Activated CD8-positive, alpha-beta memory T cell treated with anti-CD3 and anti-CD28 coated beads for 1 hour (primary cell): ENCODE measurements around the gene LMOD1.
"Not testable (repeated sequence)": the region's sequence is repeated elsewhere in the genome, so short reads cannot be mapped to it uniquely, and the experiment has no call there.

Experiments used
- DNase-seq, 2 donors: peaks; one replicate each; pipeline ENCODE4 v3.0.0-alpha.2; 2020; ENCODE audit warnings: low read depth in 1 of 2; ENCODE audit errors: extremely low read depth in 1 of 2

The LMOD1 gene

DNA sequence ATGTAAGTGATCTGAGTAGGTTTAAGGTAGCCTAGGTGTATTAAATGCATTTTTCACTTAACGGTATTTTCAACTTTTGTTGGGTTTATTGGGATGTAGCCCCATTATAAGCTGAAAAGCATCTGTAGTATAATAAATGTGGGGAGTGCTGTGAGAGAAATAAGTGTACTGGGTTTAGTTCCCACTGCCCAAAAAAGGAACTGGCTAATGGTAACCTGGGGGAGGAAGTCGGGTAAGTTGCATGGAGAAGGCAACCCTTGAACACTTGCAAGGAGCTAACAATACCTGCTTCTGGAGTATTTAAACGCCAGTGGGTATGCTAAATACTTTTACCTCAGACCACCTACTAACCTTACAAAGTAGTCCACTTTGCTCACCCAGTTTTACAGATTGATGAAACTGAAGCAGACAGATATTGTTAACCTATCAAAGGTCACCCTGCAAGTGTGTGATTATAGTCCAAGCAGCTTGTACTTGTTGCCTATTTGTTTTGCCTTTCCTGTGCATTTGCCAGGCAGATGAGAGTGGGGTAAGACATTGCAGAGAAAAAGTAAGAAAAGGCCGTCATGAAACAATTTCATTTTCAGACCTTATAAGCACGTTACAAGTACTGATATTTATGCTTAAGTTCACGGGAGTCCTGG lies 65.3 kb downstream of the LMOD1 start:
- DNase-seq, result no peak

DNA sequence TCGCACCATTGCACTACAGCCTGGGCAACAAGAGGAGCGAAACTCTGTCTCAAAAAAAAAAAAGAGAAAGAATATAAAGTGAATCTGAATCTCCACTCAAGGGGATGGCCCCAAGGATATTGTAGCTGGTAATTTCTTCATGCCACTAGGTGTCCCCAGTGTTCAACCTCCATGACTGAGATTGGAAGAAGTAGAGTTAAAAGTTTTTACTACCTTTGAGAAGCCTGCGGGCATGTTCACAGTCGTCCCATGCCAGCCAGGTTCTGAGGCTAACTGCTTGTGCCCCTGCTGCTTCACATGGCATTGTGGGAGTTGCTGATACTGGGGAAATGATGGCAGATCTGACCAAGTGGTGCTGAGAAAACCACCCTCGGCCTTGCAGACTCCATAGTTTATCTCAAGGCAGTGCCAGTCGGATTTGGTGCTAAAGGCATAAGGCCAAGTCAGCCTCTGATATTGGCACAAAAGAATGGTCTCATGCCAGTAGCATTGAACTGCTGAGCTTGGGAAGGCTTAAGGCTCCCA lies 68.4 kb downstream of the LMOD1 start:
- DNase-seq, result no peak

DNA sequence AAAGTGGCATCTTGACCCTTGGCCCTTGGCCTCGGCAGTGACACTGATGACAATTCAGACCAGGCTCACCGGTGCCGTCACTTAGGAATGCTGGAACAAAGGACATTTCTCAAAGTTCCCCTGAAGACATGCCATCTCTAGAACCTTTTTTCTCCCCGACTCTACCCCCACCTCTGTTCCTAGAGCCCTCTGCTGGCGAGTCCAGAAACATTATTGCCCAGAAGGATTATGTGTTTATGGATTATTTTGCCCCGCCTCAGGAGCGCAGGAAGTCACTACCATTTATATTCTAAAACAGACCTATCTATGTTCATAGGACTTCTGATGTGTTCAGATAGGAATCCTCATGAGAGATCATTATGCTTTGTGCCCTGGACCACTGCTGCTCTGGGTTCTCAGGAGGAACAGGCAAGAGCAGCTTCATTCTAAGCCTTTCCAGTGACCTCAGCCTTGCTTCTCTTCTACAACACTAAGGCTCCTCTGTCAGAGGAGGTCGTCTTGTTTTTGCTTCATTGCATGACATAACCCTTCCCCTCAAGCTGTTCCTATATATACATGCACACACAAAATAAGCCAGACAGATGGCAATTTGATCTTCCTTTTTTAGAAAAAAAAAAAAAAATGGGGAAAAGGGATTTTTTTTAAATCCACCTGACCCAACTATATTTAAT lies 70.1 kb downstream of the LMOD1 start:
- DNase-seq, result no peak

GRCh38 chr1:201874672-201875071 lies 71.7 kb downstream of the LMOD1 start:
- DNase-seq, result no peak

GRCh38 chr1:201870397-201870796 lies 76.0 kb downstream of the LMOD1 start:
- no peak for DNase-seq

DNA sequence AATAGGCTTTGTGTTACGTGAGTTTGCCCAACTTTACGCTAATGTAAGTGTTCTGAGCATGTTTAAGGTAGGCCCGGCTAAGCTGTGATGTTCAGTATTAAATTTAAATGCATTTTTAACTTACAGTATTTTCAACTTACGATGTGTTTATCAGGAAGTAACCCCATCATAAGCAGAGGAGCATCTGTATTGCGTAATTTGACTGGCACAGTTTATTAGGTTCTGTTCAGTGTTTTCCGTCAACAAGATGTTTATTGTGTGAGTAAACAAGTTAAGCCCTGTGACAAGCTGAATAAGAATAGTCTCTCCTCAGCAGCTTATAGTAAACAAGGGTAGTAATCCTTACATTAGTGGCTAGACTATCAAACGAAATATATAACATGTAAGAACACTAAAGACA lies 84.9 kb downstream of the LMOD1 start:
- DNase-seq, result no peak

DNA sequence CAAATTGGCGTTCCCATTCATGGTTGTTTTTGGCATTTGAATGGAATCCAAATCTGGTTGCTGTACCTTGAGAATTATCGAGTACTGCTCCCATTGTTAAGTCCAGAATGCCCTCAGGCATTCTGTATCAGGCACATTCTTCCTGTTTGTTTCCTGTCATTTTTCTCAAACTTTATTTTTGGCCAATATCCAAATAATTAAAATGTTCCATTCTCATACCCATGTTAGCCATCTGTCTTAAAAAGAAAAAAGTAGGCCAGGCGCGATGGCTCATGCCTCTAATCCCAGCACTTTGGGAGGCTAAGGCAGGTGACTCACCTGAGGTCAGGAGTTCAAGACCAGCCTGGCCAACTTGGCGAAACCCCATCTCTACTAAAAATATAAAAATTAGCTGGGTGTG lies 86.9 kb downstream of the LMOD1 start:
- DNase-seq, result no peak

GRCh38 chr1:201856722-201857121 lies 89.6 kb downstream of the LMOD1 start:
- DNase-seq, result not testable (repeated sequence)

GRCh38 chr1:201851949-201852348 lies 94.4 kb downstream of the LMOD1 start:
- DNase-seq, result no peak

DNA sequence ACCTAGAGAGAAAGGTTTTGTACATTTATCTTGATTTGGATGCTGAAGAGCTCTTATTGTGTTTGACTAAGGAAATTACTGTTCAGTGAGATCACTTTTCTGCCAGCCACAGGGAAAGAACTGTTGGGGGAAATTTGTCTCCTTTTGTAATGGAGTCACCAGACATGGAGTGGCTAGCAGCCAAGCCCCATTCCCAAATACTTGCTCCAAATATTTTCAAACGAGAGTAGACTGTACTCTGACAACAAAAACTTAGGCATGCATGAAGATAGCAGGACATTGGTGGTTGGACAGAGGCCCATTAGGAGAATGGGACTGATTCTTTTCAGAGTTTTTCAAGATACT lies 96.3 kb downstream of the LMOD1 start:
- no peak for DNase-seq

- no peak for DNase-seq
Measured at GRCh38 chr1:201849372-201850052, 96.8 kb downstream of the LMOD1 start.

DNA sequence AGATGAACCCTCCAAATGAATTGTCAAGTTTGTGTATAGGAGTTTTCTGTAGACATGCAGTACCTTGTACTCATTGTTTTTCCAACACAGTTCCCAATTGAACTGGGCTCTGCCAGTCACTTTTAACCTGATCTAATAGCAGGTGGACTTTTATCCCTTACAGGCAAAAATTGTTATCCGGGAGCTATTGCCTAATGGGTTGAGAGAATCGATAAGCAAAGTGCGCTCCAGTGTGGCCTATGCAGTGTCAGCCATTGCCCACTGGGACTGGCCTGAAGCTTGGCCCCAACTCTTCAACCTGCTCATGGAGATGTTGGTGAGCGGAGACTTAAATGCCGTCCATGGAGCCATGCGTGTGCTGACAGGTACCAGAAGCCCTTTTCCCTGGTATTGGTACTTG lies 98.1 kb downstream of the LMOD1 start:
- no peak for DNase-seq

- no peak for DNase-seq
Measured at GRCh38 chr1:201847150-201847549, 99.2 kb downstream of the LMOD1 start.
